ACHN (cell line): ENCODE measurements around the gene PCDHGA4.
"Not testable (repeated sequence)": the region's sequence is repeated elsewhere in the genome, so short reads cannot be mapped to it uniquely, and the experiment has no call there.

Experiments used
- DNase-seq: peaks from one replicate; pipeline ENCODE4 v3.0.0-alpha.2; 2015
- in situ Hi-C: cut with HindIII; loops from 2 replicates; pipeline ENCODE4 v1.10.0; 2017; ENCODE audit warnings: low sequenced_read_pairs, low pct_ligation_motif_present, low pct_unique_long_range_greater_than_20kb

Gene PCDHGA4

DNA sequence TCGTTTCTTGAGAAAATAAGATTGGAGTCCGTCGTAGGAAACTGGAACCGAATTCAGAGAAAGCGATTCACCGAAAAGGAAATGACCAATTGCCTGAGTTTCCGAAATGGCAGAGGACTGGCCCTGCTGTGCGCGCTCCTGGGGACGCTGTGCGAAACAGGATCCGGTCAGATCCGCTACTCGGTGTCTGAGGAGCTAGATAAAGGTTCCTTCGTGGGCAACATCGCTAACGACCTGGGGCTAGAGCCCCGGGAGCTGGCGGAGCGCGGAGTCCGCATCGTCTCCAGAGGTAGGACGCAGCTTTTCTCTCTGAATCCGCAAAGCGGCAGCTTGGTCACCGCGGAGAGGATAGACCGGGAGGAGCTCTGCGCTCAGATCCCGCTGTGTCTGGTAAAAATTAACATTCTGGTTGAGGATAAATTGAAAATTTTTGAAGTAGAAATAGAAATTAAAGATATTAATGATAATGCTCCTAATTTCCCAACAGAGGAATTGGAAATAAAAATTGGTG is 10.8 kb upstream of the PCDHGA4 start:
- no peak for DNase-seq
- in situ Hi-C loops = no loop called here

DNA sequence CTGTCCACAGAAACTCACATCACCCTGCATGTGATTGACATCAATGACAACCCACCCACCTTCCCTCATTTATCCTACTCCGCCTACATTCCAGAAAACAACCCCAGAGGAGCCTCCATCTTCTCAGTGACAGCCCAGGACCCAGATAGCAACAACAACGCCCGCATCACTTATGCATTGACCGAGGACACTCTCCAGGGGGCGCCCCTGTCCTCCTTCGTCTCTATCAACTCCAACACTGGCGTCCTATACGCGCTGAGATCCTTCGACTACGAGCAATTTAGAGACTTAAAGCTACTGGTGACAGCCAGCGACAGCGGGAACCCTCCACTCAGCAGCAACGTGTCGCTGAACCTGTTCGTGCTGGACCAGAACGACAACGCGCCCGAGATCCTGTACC is 9.5 kb upstream of the PCDHGA4 start:
- DNase-seq = no peak
- in situ Hi-C loops = no loop called here

DNA sequence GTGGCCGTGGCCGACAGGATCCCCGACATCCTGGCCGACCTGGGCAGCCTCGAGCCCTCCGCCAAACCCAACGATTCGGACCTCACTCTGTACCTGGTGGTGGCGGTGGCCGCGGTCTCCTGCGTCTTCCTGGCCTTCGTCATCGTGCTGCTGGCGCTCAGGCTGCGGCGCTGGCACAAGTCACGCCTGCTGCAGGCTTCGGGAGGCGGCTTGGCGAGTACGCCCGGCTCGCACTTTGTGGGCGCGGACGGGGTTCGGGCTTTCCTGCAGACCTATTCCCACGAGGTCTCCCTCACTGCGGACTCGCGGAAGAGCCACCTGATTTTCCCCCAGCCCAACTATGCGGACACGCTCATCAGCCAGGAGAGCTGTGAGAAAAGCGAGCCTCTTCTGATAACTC is 8.8 kb upstream of the PCDHGA4 start:
- in situ Hi-C loops, DNase-seq: not testable (repeated sequence)

DNA sequence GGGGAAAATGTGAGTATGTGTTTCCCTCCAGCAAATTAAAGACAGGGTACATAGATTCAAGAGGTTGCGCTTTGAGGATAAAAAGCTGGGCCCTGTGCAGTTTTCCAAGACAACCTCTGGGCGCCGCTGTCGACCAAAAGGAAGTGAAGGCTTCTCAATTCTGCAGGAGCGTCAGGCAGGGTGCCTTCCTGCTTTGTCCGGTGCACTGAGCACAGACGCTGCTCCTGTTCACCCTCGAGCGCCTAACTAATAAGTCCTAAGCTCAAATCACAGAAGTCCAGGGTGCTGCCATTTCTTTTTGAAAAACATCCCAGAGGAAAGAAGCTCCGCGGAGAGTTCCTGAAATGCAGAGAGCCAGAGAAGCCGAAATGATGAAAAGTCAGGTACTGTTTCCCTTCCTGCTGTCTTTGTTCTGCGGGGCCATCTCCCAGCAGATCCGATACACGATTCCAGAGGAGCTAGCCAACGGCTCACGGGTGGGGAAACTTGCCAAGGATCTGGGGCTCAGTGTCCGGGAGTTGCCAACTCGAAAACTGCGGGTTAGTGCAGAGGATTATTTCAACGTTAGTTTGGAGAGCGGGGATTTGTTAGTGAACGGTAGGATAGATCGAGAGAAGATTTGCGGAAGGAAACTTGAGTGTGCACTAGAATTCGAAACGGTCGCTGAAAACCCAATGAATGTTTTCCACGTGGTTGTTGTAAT is 4.8 kb upstream of the PCDHGA4 start, which contains the start of gene PCDHGB1:
Gene PCDHGB1, plus strand, starts transcription at position 183 of the 703 bp plus-strand sequence. Its CDS starts 162 bp downstream, at position 345.
- DNase-seq = peak; percentile 56
- in situ Hi-C loops = no loop called here

DNA sequence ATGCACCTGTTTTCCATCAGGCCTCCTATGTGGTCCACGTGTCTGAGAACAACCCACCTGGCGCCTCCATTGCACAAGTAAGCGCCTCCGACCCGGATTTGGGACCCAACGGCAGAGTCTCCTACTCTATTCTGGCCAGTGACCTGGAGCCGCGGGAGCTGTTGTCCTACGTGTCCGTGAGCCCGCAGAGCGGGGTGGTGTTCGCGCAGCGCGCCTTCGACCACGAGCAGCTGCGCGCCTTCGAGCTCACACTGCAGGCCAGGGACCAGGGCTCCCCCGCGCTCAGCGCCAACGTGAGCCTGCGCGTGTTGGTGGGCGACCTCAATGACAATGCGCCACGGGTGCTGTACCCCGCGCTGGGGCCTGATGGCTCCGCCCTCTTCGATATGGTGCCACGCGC is 3.2 kb upstream of the PCDHGA4 start:
- in situ Hi-C loops = no loop called here
- no peak for DNase-seq

DNA sequence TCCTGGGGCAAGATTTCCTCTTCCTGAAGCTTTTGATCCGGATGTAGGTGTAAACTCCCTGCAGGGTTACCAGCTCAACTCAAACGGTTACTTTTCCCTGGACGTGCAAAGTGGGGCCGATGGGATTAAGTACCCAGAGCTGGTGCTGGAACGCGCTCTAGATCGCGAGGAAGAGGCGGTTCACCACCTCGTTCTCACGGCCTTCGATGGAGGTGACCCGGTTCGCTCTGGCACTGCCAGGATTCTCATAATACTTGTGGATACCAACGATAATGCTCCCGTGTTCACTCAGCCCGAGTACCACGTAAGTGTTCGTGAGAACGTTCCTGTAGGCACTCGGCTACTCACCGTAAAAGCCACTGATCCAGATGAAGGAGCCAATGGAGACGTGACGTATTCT is 820 bp downstream of the PCDHGA4 start:
- in situ Hi-C loops = no loop called here
- no peak for DNase-seq

DNA sequence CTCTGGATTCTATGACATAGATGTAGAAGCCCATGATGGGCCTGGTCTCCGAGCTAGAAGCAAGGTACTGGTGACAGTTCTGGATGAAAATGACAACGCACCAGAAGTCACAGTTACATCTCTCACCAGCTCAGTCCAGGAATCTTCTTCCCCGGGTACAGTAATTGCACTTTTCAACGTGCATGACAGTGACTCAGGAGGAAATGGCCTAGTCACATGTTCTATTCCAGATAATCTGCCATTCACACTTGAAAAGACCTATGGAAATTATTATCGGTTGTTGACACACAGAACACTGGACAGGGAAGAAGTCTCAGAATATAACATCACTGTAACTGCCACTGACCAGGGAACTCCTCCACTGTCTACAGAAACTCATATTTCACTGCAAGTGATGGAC is 1.3 kb downstream of the PCDHGA4 start:
- in situ Hi-C loops = no loop called here
- DNase-seq = no peak

DNA sequence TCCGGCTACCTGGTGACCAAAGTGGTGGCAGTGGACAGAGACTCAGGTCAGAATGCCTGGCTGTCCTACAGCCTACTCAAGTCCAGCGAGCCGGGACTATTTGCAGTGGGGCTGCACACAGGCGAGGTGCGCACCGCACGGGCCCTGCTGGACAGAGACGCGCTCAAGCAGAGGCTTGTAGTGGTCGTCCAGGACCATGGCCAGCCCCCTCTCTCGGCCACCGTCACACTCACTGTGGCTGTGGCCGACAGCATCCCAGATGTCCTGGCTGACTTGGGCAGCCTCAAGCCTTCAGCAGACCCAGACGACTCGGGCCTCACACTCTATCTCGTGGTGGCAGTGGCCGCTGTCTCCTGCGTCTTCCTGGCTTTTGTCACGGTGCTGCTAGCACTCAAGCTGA is 2.1 kb downstream of the PCDHGA4 start:
- DNase-seq = no peak
- in situ Hi-C loops = no loop called here

DNA sequence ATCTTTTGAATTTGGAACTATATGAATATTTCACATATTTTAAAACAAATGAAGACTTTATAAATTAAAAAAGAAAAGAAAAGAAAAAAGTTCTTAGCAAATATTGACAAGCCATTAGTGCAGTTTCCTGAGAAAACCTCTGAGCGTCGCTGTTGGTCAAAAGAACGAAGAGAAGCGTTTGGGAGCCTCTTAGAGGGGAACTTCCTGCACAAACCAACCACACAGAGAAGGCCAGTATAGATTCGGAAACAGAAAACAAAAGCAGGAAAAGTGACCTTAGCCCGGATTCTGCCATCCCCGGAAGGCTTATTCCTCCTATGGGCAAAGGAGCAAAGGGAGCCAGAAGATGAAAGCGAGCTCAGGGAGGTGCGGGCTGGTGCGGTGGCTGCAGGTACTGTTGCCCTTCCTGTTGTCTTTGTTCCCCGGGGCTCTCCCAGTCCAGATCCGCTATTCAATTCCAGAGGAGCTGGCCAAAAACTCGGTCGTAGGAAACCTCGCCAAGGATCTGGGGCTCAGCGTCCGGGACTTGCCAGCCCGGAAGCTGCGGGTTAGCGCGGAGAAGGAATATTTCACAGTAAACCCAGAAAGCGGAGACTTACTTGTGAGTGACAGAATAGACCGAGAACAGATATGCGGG is 5.1 kb downstream of the PCDHGA4 start, which contains the start of gene PCDHGB2:
Gene PCDHGB2, plus strand, starts transcription at position 205 of the 637 bp plus-strand sequence. Its CDS starts 142 bp downstream, at position 347.
- in situ Hi-C loops = no loop called here
- peak; percentile 3 for DNase-seq

DNA sequence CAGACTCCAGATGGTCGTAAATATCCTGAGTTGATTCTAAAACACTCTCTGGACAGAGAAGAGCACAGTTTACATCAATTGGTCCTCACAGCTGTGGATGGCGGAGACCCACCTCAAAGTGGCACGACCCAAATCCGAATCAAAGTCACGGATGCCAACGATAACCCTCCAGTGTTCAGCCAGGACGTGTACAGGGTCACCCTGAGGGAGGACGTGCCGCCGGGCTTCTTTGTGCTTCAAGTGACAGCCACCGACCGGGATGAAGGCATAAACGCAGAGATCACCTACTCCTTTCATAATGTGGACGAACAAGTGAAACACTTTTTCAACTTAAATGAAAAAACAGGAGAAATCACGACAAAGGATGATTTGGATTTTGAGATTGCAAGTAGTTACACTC is 5.9 kb downstream of the PCDHGA4 start:
- in situ Hi-C loops = no loop called here
- DNase-seq = no peak

DNA sequence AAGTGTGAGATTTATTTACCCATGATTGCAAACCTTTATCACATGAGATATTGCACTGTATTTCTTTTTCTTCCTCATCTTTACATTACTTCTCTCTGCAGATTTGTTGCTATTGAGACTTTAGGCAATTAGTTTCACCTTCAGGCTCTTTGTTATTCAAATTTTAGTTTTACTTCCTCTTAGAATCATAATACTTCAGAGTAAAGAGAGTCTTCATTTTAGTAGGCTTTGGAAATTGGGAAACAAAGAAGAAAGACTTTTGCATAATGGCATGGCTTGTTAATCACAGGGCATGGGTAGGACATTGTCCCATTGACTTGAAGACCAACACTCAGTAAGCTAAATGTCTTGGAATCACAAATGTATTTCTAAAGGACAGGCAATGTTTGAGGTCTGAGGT is 7.9 kb downstream of the PCDHGA4 start:
- DNase-seq = no peak

DNA sequence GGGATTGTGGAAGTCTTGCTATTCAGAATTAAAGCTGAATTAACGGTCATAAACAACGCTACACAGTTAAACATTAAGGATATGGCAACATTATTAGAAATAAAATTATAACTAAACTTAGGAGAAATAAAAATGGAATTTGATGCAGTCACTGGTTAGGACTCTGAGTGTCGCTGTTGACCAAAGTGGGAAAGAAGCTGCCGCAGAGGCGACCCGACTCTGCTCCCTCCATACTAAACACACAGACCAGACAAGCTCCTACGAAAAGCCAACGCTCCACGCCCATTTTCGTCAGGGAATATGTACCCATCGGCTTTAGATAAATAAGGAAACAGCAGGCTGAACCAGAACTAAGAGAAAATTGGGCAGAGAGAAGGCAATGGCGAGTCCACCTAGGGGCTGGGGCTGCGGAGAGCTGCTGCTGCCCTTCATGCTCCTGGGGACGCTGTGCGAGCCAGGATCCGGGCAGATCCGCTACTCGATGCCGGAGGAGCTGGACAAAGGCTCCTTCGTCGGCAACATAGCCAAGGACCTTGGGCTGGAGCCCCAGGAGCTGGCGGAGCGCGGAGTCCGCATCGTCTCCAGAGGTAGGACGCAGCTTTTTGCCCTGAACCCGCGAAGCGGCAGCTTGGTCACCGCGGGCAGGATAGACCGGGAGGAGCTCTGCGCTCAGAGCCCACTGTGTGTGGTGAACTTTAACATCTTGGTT is 9.3 kb downstream of the PCDHGA4 start, which contains the start of gene PCDHGA5:
Gene PCDHGA5, plus strand, starts transcription at position 211 of the 709 bp plus-strand sequence. Its CDS starts 169 bp downstream, at position 380.
- in situ Hi-C loops = no loop called here

More for the DNA sequence above, 7.9 kb downstream of the PCDHGA4 start:
- in situ Hi-C loops = no loop called here

DNA sequence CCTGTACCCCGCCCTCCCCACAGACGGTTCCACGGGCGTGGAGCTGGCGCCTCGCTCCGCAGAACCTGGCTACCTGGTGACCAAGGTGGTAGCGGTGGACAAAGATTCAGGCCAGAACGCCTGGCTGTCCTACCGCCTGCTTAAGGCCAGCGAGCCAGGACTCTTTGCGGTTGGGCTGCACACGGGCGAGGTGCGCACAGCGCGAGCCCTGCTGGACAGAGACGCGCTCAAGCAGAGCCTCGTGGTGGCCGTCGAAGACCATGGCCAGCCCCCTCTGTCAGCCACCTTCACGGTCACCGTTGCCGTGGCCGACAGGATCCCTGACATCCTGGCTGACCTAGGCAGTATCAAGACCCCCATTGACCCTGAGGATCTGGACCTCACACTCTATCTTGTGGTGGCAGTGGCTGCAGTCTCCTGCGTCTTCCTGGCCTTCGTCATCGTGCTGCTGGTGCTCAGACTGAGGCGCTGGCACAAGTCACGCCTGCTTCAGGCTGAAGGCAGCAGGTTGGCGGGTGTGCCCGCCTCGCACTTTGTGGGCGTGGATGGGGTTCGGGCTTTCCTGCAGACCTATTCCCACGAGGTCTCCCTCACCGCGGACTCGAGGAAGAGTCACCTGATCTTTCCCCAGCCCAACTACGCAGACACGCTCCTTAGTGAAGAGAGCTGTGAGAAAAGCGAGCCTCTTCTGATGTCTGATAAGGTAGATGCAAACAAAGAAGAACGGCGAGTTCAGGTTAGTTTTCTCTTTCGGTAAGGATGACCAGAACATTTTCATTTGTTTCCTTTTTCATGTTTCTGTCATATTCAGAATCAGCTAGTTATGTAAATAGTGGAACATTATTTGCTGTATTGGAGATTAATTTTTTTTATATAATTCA is 11.4 kb downstream of the PCDHGA4 start:
- in situ Hi-C loops = no loop called here
- no peak for DNase-seq

More for the DNA sequence above, 9.3 kb downstream of the PCDHGA4 start, which contains the start of gene PCDHGA5:
- DNase-seq = no peak

DNA sequence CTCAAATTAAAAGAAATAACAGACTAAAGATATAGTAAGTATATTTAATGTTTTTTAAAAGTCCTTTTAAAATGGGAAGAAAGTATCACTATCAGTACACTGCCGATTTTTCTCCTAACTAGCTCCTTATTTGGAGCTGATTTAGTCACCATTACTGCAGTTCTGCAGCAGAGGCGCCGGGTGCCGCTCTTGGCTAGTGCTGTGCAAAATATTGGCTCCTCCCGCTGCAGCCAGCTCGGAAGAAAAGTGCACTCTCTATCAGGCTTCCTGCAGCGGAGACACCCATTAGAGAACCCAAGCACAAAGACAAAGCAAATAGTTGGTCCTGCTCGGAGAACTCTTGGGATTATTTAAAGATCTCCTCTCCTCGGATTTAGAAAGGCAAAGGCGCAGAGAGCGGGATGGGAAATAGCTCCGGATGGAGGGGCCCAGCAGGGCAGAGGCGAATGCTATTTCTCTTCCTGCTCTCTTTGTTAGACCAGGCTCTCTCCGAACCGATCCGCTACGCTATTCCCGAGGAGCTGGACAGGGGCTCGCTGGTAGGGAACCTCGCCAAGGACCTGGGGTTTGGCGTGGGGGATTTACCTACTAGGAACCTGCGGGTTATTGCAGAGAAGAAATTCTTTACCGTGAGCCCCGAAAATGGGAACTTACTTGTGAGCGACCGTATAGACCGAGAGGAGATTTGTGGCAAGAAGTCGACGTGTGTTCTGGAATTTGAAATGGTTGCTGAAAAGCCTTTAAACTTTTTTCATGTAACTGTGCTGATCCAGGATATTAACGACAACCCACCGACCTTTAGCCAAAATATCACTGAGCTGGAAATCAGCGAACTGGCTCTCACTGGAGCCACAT is 15.4 kb downstream of the PCDHGA4 start, which contains the start of gene PCDHGB3:
Gene PCDHGB3, plus strand, starts transcription at position 249 of the 855 bp plus-strand sequence. Its CDS starts 153 bp downstream, at position 402.
- in situ Hi-C loops = no loop called here
- DNase-seq = peak; percentile 19

DNA sequence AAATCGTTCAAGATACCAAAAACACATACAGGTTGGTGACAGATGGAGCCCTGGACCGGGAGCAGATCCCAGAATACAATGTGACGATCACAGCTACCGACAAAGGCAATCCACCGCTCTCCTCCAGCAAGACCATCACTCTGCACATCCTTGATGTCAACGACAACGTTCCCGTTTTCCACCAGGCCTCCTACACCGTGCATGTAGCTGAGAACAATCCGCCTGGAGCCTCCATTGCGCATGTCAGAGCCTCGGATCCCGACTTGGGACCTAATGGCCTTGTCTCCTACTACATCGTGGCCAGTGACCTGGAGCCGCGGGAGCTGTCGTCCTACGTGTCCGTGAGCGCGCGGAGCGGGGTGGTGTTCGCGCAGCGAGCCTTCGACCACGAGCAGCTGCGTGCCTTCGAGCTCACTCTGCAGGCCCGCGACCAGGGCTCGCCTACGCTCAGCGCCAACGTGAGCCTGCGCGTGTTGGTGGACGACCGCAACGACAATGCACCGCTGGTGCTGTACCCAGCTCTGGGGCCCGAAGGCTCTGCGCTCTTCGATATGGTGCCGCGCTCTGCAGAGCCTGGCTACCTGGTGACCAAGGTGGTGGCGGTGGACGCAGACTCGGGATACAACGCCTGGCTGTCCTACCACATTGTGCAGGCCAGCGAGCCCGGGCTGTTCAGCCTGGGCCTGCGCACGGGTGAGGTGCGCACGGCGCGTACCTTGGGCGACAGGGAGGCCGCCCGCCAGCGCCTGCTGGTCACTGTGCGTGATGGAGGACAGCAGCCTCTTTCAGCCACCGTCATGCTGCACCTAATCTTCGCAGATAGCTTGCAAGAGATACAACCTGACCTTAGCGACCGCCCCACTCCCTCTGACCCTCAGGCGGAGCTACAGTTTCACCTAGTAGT is 17.0 kb downstream of the PCDHGA4 start:
- DNase-seq = no peak
- in situ Hi-C loops = no loop called here

DNA sequence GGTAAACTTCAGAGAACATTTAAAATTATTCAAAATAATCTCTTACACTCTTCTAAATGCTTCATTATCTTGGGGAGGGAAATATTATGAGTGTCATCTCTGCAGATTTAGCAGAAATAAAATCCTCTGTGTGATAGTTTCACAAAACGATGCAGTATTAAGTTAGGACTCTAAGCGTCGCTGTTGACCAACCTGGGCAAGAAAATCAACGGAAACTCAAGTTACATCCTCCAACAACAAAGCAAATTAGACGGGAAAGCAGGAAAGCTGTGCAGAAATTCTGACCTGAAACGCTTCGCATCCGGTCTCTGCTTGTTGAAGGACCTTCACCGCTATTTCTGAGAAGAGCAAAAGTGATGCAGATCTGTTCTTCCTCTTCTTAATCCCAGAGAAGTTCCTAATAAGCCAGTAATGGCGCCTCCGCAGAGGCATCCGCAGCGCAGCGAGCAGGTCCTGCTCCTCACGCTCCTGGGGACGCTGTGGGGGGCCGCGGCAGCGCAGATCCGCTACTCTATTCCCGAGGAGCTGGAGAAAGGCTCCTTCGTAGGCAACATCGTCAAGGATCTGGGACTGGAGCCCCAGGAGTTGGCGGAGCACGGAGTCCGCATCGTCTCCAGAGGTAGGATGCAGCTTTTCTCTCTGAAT is 19.0 kb downstream of the PCDHGA4 start, which contains the start of gene PCDHGA6:
Gene PCDHGA6, plus strand, starts transcription at position 219 of the 645 bp plus-strand sequence. Its CDS starts 193 bp downstream, at position 412.
- in situ Hi-C loops = no loop called here
- peak; percentile 40 for DNase-seq
